Measurements from ENCODE around the gene PLXNB1. TPM values are rescaled to one million over a fixed set of nuclear protein-coding genes. Genes with fewer than 3 reads are reported as not detected.

PLXNB1 gene
- total and polyA plus RNA-seq, 2 of the 13 experiments (the other 11 are each of a cell fraction or from before 2014, with no cell fraction given): 86.0 to 143 TPM

DNA sequence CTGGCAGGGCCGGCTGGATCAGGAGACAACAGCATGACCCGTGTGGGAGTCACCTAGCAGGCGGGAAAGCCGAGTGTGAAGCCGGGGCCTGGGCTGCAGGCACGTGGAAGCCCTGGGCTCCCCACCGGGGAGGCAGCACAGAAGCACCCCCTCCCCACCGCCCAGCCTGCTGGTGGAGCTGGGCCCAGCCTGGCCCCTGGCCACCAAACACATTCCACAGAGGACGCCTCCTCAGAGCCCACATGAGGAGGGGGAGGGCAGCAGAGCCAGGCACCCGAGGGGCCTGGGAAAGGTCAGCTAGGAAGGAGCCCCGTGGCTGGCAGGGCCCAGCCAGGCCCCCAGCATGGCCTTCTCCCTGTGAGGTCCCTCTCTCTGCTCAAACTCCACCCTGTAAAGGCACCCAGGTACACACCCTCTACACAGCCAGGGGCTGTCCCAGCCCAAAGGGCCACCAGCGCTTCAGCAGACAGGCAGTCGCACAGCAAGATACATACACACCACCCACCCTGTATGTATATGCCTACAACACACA lies 4.5 kb downstream of the PLXNB1 start:
- Histone ChIP-seq H3K4me2 (ENCODE audit: low read depth, low read length) (peak overlapping the region; percentile 100), H2AFZ (ENCODE audit: low read length) (no peak overlapping the region), H3K27me3 (ENCODE audit: control insufficient read depth in 1 of 2, insufficient read depth in 2 of 2, low read length in 2 of 2) (no peaks in the 10 kb centered on the region), H4K20me1 (ENCODE audit: insufficient read depth, low read length) (peaks cover 80% of the 10 kb centered on the region), H3K4me3 (replicated peaks in 1 of 3; ENCODE audit: insufficient read depth in 1 of 3, low read depth in 2 of 3, low read length in 3 of 3) (peak overlapping the region in 1 of 3 experiments; percentile 93; a peak in 2 of 6 replicates), H3K4me1 (ENCODE audit: insufficient read depth, low read length) (peaks cover 68% of the 10 kb centered on the region), H3K36me3 (replicated peaks in 1 of 2; ENCODE audit: control insufficient read depth in 1 of 2, insufficient read depth in 2 of 2, low read length in 2 of 2) (peaks cover 35 to 54% of the 10 kb centered on the region in 2 experiments), H3K9me3 (ENCODE audit: low read length) (no peaks in the 10 kb centered on the region), H3K27ac (ENCODE audit: extremely low read length, insufficient read depth, low read length) (peak overlapping the region; percentile 99), H3K79me2 (ENCODE audit: insufficient read depth, low read length) (peaks cover 71% of the 10 kb centered on the region), H3K9ac (ENCODE audit: insufficient read depth, low read depth, low read length) (peak overlapping the region; percentile 96)
- POLR2A ChIA-PET: interaction anchor here (1.0 to 3.0 kb wide), 4 partner anchors 11 to 22 kb away, joined by 3 to 17 read pairs (median 10); partner anchors contain the start of genes CCDC51 and TMA7
- BruUV-seq (replicated peaks): no TSS peak
- intact Hi-C loops (cut with micrococcal nuclease; ENCODE audit: unreplicated experiment): no loop called here
- FAIRE-seq: no peak
- in situ Hi-C loops (cut with HindIII; ENCODE audit: extremely low pct_ligation_motif_present, low pct_unique_long_range_greater_than_20kb): no loop called here
- CTCF ChIA-PET (ENCODE audit: low intra/inter-chr PET ratio, low total read pairs): interaction anchor here (3.1 kb wide), 1 partner anchor 10 kb away, joined by 14 read pairs; no protein-coding TSS in a partner anchor
- DNase-seq (ENCODE audit: low spot score): no peak
- 81% methylated on average over 6 of the region's 13 CpGs for WGBS (ENCODE audit: low lambda C conversion rate)
- no peak for ATAC-seq
- TF ChIP-seq, protein P1, sequence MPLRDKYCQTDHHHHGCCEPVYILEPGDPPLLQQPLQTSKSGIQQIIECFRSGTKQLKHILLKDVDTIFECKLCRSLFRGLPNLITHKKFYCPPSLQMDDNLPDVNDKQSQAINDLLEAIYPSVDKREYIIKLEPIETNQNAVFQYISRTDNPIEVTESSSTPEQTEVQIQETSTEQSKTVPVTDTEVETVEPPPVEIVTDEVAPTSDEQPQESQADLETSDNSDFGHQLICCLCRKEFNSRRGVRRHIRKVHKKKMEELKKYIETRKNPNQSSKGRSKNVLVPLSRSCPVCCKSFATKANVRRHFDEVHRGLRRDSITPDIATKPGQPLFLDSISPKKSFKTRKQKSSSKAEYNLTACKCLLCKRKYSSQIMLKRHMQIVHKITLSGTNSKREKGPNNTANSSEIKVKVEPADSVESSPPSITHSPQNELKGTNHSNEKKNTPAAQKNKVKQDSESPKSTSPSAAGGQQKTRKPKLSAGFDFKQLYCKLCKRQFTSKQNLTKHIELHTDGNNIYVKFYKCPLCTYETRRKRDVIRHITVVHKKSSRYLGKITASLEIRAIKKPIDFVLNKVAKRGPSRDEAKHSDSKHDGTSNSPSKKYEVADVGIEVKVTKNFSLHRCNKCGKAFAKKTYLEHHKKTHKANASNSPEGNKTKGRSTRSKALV (CRISPR knock-in tag; IDR thresholded peaks at IDR 0.05): no peak
- TF ChIP-seq ZNF44 (CRISPR knock-in tag; IDR thresholded peaks at IDR 0.05) (no peak), HNRNPL (IDR thresholded peaks at IDR 0.05; ENCODE audit: low read depth, low read length) (0 out of 2 replicates have a peak, but pooled peaks have one; percentile 61), ZNF263 (CRISPR knock-in tag; IDR thresholded peaks at IDR 0.05) (no peak), AGO2 (optimal IDR thresholded peaks at IDR 0.05; ENCODE audit: low read depth, low read length) (peak; percentile 93), RBFOX2 (IDR thresholded peaks at IDR 0.05; ENCODE audit: low read depth, low read length) (peak; percentile 82), ATF1 (CRISPR knock-in tag; IDR thresholded peaks at IDR 0.05) (no peak), HNRNPLL (IDR thresholded peaks at IDR 0.05; ENCODE audit: low read depth, low read length, poor library complexity, severe bottlenecking) (peak; percentile 23), LCORL (IDR thresholded peaks at IDR 0.05) (no peak), LCORL (CRISPR knock-in tag; IDR thresholded peaks at IDR 0.05) (no peak), ZSCAN30 (CRISPR knock-in tag; IDR thresholded peaks at IDR 0.05) (no peak), ZNF839 (CRISPR knock-in tag; IDR thresholded peaks at IDR 0.05; ENCODE audit: borderline replicate concordance) (0 out of 2 replicates have a peak, but pooled peaks have one; percentile 27)
- TF ChIP-seq, protein P2, sequence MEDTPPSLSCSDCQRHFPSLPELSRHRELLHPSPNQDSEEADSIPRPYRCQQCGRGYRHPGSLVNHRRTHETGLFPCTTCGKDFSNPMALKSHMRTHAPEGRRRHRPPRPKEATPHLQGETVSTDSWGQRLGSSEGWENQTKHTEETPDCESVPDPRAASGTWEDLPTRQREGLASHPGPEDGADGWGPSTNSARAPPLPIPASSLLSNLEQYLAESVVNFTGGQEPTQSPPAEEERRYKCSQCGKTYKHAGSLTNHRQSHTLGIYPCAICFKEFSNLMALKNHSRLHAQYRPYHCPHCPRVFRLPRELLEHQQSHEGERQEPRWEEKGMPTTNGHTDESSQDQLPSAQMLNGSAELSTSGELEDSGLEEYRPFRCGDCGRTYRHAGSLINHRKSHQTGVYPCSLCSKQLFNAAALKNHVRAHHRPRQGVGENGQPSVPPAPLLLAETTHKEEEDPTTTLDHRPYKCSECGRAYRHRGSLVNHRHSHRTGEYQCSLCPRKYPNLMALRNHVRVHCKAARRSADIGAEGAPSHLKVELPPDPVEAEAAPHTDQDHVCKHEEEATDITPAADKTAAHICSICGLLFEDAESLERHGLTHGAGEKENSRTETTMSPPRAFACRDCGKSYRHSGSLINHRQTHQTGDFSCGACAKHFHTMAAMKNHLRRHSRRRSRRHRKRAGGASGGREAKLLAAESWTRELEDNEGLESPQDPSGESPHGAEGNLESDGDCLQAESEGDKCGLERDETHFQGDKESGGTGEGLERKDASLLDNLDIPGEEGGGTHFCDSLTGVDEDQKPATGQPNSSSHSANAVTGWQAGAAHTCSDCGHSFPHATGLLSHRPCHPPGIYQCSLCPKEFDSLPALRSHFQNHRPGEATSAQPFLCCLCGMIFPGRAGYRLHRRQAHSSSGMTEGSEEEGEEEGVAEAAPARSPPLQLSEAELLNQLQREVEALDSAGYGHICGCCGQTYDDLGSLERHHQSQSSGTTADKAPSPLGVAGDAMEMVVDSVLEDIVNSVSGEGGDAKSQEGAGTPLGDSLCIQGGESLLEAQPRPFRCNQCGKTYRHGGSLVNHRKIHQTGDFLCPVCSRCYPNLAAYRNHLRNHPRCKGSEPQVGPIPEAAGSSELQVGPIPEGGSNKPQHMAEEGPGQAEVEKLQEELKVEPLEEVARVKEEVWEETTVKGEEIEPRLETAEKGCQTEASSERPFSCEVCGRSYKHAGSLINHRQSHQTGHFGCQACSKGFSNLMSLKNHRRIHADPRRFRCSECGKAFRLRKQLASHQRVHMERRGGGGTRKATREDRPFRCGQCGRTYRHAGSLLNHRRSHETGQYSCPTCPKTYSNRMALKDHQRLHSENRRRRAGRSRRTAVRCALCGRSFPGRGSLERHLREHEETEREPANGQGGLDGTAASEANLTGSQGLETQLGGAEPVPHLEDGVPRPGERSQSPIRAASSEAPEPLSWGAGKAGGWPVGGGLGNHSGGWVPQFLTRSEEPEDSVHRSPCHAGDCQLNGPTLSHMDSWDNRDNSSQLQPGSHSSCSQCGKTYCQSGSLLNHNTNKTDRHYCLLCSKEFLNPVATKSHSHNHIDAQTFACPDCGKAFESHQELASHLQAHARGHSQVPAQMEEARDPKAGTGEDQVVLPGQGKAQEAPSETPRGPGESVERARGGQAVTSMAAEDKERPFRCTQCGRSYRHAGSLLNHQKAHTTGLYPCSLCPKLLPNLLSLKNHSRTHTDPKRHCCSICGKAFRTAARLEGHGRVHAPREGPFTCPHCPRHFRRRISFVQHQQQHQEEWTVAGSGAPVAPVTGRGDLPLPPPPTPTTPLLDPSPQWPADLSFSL (CRISPR knock-in tag; IDR thresholded peaks at IDR 0.05): 0 out of 2 replicates have a peak, but pooled peaks have one; percentile 44

All from HepG2 (cell line).